Left forelimb (tissue), 1 donor: ENCODE results near the gene LDLRAD3.
A peak's percentile ranks its signal among the peaks of the same experiment; 100 is the strongest.

Experiments
- DNase-seq: peaks from one replicate; pipeline ENCODE4 v3.0.0-alpha.2; 2018; ENCODE audit warnings: low spot score

Gene LDLRAD3

DNA sequence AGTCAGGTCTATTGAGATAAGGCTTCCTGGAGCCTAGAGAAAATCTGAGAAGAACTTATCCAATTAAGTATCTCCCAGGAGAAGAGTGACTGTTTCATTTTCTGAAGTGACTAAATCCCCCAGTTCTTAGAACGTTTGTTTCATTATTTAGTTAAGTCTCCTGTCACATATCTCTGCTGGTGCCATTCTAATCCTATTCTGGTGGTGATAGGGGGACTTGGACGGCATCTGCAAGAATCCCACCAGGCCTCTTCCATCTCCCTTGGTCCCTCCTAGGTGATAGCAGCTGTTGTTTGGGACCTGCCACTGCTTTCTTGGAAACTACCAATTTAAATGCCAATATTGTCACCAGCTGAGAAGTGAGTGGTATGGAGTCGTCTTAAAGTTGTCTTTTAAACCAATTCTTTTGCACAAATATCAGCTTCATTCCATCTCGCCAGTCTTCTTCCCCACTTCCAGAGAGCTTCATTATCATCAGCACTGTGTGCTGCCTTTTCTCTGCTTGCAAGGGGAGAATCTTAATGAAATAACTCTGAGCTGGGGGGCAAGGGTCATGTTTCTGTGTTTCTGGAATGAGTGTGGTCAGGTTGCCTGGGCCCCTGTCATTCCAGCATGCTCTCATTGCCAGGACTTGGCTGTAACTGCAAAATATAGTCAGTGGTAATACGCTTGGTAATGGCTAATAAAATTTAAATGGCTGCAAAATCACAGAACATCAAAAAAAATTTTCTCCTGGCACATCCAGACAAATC is 104.8 kb downstream of the LDLRAD3 start:
- DNase-seq = no peak

DNA sequence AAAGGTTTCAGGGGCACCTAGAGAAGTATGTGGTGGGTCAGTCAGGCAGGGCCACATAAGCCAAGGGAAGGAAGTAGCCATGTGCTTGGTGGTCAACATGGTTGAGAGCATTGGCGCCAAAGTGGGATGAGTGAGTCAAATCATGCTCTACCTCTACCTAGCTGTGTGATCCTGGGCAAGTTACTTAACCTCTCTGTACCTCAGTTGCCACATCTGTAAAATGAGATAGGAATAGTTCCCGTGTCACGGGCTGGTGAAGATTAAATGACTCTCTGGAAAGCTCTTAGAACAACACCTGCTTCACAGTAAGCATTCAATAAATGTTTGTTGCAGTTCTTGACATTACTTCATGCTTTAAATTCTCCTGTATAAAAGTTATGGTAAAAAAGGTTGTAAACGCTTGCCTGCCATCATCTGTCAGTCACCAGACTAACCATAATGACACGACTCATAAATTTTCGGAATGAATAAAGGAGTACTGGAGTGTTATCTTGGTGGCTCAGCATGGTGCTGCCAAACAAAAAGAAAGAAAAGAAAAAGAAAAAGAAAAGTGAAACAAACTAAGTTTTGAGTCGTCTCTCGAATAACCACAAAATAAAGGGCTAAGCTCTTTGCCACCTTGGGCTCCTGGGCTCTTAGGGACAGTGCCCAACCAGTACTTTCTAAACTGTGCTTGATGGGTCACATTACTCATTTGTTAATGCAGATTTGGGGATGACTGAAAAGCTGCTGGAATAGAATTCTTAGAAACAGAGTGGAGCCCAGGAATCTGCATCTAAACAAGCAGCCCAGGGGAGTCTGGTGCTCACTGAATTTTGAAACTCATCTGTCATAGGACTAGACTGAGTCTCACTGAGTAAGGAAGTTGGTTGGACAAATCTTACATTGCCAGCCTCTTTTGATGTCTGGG is 107.6 kb downstream of the LDLRAD3 start:
- no peak for DNase-seq

DNA sequence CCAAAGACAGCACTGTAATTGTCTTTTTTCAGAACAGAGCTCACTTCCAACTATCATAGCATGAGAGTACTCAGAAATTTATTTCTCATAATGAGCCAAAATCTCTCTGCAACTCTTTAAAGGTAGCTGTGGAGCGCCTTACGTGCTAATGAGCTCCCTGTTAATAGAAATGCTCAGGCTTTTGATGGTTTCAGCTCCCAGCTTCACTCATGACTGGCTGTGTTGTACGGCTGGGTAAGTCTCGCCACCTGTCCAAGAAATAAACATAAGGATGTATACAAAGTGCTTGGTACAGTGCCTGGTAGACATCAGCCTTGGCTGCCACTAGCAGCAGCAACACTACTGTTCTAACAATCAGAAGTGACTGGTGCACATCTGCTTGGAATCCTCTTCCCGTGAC is 109.4 kb downstream of the LDLRAD3 start:
- no peak for DNase-seq

DNA sequence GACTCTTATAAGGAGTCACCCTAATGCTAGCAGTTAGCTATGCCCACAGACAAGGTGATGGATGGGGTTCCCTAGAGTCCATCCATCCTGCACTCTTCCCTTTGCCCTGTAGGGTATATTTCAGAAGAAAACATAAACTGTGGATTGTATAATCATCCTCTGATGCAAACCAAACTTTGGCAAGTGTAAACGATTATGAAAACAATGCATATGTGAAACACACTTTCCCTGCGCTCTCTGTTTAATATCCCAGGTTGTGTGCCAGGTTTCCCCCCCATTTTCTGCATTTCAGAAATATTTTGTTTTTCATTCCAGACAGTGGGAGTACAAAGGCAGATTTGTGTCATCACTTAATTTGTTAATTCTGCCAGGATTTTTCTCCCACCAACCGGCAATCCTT is 110.0 kb downstream of the LDLRAD3 start:
- no peak for DNase-seq

DNA sequence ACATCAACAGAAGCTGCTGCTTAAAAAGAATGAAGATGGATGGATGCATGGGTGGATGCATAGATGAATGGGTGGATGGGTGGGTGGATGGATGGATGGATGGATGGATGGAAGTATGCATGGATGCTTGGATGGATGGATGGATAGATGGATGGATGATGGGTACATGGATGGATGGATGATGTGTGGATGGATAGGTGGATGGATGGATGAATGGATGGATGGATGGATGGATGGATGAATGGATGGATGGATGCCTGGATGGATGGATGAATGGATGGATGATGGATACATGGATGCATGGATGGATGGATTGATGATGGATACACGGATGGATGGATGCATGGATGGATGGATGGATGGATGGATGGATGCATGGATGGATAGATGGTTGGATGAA is 110.8 kb downstream of the LDLRAD3 start:
- no peak for DNase-seq

DNA sequence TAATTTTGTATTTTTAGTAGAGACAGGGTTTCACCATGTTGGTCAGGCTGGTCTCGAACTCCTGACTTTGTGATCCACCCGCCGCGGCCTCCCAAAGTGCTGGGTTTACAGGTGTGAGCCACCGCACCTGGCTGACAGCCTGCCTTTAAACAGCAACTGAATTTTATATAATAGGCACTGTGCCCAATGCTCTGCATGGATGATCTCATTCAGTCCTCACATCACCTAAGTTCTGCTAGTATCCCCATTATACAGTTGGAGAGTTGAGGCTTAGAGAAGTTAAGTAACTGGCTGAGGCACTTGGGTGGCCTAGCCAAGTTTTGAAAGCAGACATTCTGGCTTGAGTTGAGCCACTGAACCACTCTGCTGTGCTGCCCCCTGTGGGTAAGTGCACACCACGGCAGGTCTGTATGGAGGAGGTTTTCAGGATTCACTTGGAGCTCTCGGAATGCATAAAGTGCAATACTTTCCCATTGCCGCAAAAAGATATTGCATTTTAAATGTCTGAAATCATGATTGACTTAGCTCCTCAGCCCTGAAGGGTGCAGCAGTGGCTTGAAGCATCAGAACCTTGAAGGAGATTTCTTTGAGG is 112.4 kb downstream of the LDLRAD3 start:
- no peak for DNase-seq

DNA sequence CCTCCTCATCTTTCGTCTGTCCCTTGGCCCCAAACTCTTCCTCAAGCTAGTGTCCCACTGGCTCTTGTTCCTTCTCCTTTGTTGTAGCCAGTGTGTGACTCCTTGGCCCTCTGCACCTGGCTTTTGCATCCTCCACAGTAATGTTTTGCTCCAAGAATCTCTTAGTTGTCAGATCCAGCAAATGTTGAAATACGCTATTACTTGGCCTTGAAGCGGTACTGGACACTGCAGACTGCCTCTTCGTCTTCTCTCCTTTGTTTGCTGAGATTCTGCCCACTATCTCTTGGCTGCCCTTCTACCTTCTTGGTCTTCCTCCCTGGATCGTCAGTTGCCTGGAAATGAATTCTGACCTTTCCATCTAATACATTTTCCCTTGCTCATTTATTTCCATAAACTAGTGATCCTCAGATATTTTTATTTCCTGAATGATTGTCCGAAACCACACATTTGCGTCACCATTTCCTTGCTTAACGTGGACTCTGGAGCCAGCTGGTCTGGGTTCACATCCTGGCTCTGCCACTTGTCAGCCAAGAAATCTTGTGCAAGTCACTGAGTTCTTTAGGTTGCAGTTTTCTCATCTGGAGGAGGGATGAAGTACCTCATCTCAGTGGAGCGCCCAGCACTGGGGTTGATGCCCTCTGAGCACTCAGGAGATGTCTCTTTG is 113.6 kb downstream of the LDLRAD3 start:
- no peak for DNase-seq

DNA sequence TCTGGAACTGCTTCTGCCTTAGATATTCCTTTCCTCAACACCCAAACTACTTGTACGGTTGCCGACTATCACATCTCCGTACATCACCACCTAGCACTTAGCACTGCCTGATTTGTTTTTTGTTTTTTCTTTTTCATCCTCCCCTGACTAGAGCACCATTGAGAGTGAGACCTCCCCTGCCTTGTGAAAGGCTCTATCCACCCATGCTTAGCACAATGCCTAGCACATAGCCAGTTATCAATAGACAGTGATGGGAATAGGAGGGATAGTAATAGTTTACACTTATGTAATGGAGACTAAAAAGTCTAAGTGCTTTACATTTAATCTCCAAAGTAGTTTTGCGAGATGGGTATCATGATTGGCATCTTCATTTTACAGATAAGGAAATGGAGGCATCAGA is 115.8 kb downstream of the LDLRAD3 start:
- no peak for DNase-seq

DNA sequence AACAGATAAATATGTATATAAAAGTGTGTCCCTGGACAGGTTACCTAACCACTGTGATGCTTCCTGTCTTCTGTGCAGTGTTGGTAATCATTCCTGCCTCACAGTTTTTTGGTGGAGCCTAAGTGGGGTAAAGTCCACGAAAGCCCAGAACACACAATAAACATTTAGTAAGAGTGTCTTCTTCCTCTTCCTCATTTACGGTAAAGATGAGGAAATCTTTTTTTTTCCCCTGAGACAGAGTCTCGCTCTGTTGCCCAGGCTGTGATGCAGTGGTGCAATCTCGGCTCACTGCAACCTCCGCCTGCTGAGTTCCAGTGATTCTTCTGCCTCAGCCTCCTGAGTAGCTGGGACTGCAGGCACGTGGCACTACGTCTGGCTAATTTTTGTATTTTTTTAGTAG is 117.1 kb downstream of the LDLRAD3 start:
- DNase-seq = peak; percentile 53

DNA sequence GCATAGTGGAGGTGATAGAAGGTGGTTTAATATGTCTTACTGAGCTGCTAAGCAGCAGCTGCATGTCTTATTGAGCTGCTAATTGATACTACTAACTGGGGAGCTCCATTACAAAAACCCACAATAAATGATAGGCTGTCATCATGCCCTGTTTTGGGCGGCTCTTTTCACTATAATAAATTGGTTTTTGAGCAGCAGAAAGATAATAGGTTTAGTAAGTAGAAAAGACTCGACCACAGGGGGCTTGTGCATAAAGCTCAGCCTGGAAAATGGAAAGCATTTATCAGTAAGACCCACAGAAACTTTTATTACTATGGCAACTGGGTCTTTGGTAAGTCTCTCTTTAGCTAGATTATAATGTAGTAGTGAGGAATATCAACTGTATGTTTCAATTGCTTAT is 117.6 kb downstream of the LDLRAD3 start:
- no peak for DNase-seq

DNA sequence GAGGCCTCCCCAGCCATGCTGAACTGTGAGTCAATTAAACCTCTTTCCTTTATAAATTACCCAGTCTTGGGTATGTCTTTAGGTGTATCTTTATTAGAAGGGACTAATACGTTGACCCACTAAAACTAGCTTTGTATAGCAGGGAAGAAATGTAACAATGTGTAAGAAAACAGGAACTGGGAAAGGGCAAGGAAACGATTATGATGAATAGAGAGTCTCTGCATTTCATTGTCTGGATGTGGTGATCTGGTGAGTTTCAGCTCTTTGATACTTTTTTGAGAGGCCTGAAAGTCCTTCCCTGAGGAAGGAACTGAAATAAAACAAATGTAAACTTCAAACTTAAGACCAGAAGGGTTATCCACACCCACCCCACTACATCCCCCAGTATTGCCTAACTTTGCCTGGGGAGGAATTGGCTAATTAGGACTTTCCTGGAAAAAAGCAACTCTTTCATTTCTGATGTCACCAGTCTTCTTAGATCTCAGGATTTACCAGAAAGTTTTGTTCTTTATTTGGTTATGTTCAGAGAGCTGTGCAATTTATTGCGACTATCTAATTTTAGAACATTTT is 119.0 kb downstream of the LDLRAD3 start:
- peak; percentile 3 for DNase-seq

DNA sequence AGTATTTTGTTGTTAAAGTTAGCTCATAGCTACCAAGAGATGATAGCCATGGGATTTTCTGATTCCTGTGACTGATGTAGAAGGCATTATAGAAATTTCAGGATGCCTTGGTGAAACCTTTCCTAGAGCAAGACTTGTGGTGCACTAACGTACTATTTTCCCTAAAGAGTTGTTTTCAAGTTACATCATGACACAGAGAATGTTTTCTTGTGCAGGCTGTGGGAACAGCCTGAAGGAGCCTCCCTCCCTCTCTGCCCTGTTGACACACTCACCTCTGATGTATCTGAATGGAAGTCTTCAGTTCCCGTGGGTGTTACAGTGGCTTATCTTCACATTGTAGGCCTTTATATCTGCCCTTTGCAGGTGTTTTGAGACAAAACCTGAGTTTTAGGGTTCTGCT is 121.6 kb downstream of the LDLRAD3 start:
- DNase-seq = no peak

DNA sequence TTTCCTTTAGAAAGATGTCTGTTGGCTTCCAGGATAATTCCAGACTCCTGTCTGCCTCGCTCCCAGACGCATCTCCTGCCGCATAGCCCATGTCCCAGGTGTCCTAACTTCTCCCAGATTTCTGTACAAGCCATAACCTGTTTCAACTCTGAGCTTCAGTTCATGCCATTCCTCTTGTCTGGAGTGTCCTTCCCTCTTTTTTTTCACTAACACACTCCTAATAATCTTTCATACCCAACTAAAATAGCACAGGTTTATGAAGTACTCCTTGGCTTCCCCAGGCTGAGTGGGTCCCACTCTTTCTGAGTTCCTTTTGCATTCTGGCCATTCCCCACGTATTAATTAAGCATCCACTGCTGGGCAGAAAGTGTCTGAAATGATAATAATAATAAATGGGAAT is 123.0 kb downstream of the LDLRAD3 start:
- DNase-seq = no peak

DNA sequence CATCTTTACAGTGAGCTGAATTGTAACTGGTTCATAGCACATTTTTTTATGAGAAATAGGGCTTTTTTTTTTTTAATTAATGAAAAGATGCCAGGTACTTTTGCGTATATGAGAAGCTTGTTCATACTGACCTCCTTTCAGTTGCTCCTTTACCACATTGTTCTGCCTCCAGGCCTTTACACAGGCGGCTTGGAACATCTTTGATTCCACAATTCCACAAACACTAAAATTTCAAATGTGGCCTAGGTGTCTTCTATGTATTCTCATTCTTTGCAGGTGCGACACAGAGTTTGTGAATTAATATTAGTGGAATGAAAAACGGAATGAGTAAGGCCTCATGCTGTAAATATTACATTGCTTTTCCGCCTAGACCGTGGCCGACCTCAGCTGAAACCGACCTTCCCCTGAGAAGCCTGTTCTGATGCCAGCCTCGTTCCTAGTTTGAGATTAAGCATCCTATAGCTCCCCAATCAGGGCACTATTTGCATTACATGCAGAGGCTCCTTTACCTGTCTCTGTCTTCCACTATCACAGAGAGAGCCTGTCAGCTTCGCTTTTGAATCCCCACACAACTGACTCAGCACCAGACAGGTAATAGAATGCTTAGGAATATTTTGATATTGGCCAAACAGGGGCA is 125.8 kb downstream of the LDLRAD3 start:
- DNase-seq = no peak

DNA sequence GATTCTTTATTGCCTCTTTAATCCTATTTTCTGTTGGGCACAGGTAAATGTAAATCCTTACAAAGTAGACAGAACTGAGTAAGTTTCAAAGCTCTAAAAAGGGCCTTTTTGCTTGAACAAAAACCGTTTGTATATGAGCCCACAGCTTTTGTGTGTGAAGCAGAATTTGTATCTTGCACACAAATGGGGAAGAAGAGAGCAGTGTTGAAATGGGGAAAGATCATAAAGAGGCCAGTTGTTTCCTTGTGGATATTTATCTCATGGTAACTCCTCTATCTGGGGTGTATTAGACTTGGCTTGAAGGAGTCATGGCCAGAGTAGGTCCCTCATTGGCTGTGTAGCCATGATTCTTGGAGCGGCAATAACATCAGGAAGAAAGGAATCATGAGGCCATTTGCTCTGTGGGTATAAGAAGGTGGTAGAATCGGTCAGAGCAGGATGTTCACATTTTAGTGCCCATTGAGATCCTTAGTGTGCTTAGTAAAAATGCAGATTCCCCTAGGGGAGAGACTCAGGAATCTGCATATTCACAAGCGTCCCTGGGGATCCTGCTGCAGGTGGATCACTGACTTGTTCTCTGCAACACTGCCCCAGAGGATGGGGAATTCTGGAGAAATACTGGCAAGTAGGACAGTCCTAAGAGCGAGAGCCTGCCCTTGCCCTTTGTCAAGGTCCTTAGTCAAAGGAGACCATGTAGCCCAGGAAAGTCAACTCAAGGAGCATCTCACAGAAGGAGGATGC is 126.5 kb downstream of the LDLRAD3 start:
- DNase-seq = no peak

DNA sequence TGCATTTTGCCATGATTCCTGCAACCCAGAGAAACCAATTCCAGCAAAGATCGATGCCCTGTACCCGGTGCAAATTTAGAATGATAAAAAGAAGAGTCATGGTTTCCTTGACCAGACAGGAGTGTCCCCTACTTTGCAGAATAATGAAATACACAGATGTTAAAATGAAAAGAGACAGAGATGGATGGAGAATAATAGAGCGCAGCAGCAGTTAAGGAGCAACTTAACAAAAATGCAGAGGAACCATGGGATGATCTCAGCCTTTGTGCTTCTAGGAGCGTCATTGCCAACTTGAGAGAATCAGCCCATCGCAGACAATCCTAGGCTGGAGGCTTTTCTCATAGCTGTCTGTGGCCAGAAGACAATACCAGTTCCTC is 127.1 kb downstream of the LDLRAD3 start:
- no peak for DNase-seq

DNA sequence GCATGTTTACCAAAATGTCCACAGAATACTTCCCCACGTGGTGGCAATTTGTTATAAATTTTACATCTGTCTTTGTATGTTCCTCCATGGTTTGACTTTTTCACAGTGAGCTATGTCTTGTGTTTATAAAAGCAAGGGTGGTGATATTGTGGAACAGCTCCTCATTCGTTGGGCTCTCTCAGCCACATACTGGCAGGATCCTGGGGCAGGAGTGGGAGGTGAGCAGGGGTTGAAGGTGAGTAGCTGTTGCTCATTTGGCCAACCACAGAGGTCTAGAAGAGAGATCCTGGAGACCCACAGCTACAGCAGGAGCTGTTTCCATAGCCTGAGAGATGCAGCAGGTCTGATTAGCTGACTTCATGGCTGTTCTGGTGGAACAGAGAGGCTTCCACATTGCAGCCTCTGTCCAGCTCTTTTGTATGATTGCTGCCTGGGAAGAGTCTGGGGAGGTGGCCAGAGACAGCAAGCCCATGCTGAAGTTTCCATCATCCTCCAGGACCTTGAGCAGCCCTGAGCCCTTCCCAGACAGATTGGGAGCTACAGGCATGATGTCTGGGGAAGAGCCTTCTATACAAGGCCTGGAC is 128.1 kb downstream of the LDLRAD3 start:
- no peak for DNase-seq

DNA sequence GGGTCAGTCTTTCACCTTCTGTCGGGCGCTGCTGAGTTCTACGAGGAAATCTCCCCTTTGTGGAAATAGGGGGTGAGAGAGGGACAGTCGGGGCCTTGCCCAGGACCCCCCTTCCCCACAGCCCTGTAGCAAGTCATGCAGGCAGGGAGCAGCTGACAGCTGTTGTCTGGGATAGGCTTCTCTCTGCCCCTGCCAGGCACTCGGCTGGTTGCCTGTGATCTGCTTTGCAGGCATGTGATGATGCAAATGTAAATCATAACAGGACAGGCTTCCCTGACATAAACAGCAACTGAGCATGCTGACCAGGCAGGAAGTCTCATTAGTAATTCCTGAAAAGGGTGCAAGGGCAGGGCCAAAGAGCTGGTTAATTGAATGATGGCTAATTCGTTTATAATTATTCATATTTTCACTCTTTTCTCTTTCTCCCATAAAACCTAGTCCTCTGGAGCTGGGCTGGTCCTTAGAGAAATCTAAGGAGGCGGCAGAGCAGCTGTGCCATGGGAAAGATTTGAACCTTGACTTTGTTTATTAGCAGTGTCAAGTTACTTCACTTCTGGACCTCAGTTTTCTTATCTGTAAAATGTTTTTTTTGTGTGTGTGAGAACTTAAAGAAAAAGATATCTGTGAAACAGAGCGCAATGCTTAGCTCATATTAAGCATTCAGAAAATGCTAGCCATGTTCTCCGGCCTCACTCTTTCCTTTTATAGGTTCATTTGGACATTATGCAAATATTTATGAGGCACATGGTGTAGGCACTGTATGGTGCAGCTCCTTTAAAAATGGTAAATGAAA is 129.7 kb downstream of the LDLRAD3 start:
- DNase-seq = peak; percentile 75

DNA sequence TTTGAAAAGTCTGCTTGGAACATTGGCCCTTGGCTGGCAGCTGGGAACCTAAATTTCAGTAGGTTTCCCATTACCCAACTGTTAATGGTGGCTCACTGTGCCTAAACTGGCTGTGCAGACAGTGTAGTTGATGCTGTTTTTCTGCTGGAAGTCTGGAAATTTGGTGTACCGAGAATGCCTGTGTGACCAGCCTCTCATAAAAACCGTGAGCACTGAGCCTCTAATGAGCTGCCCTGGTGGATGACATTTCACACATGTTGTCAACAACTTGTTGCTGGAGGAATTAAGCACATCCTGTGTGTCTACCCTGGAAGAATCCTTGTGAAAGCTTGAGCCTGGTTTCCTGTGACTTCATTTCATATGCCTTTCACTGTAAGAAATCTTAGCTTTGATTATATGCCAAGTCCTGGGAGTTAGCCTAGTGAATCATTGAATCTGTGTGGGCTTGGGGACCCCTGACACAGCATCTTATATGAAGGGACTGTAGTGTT is 131.1 kb downstream of the LDLRAD3 start:
- no peak for DNase-seq

DNA sequence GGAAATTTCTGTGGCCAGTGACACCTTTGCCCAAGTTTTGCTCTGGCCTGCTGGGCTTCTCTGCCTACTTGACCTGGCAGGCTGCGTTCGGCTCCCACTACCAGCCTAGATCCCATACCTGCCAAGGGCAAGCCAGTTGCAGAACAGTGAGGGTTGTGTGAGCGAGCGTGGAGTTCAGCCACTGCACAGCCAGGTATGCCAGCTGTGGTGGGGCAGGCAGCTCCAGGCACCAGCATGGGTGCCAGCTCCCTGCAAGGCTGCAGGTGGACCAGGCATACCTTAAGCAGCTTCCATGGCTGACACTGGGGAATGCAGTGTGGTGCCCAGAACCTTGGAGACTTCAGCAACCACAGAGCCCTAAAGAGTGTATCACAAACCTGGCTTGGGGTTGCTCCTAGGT is 133.5 kb downstream of the LDLRAD3 start:
- no peak for DNase-seq
